Measurements from ENCODE around the gene CATSPER4.

- no peak for TF ChIP-seq POLR2AphosphoS5 (IDR thresholded peaks at IDR 0.05; ENCODE audit: low read depth, low read length)
- no peak for TF ChIP-seq POLR2A (IDR thresholded peaks at IDR 0.05; ENCODE audit: low read depth, low read length)
- TF ChIP-seq TAF1 (IDR thresholded peaks at IDR 0.05; ENCODE audit: borderline replicate concordance, low read depth, low read length) = no peak
These were observed 1.9 kb upstream of the CATSPER4 start for GRCh38 chr1:26188477-26188876.
